Large intestine (tissue), 3 donors: ENCODE data around the gene COL5A1. TPM values are rescaled to one million over a fixed set of nuclear protein-coding genes. Genes with fewer than 3 reads are reported as not detected.

Experiments used
- DNase-seq, 2 donors: peaks; one replicate each; pipeline versions ENCODE4 v3.0.0 to v3.0.0-alpha.2; 2013
- H3K27ac ChIP-seq: one replicate; pipeline ENCODE4 v1.5.1; 2013; ENCODE audit warnings: low read length
- H3K27me3 ChIP-seq: 2 replicates; pipeline ENCODE4 v1.6.1; 2013; ENCODE audit warnings: low read length; ENCODE audit not compliant: control insufficient read depth, insufficient read depth
- H3K36me3 ChIP-seq: 2 replicates; pipeline ENCODE4 v1.6.1; 2013; ENCODE audit warnings: low read length; ENCODE audit not compliant: control insufficient read depth, insufficient read depth
- H3K4me1 ChIP-seq: one replicate; pipeline ENCODE4 v1.6.1; 2013; ENCODE audit warnings: low read length; ENCODE audit not compliant: control insufficient read depth, insufficient read depth
- H3K4me3 ChIP-seq: one replicate; pipeline ENCODE4 v1.5.1; 2013; ENCODE audit warnings: low read length
- H3K9me3 ChIP-seq: one replicate; pipeline ENCODE4 v1.6.1; 2013; ENCODE audit warnings: mild to moderate bottlenecking, low read depth, low read length, moderate library complexity; ENCODE audit not compliant: control insufficient read depth
- WGBS: methylation state at CpG from one replicate; pipeline ENCODE4 v1.1.5; 2013; ENCODE audit warnings: low lambda C conversion rate; ENCODE audit not compliant: insufficient coverage; 5-methylcytosine and 5-hydroxymethylcytosine counted together
- polyA plus RNA-seq: library from polyadenylated mRNA; unstranded; fragments of 120-200 nt; gene quantifications from one replicate; pipeline ENCODE4 v1.2.1, GENCODE V29; 2013

Gene COL5A1
- polyA plus RNA-seq, 1 donor, result 79.9 TPM

- Histone ChIP-seq H3K27ac (no peak overlapping the region), H3K36me3 (peaks cover 20% of the 10 kb centered on the region), H3K4me1 (no peaks in the 10 kb centered on the region), H3K4me3 (no peak overlapping the region), H3K9me3 (peaks cover 1% of the 10 kb centered on the region), H3K27me3 (no peaks in the 10 kb centered on the region)
- WGBS, result 100% methylated on average over 2 of the region's 14 CpGs
- no peak for DNase-seq
Measured at GRCh38 chr9:134755221-134755907, 113.8 kb downstream of the COL5A1 start.

- Histone ChIP-seq H3K27me3 (no peaks in the 10 kb centered on the region), H3K4me1 (no peaks in the 10 kb centered on the region), H3K4me3 (no peak overlapping the region), H3K36me3 (peaks cover 14% of the 10 kb centered on the region), H3K9me3 (peaks cover 9% of the 10 kb centered on the region), H3K27ac (no peak overlapping the region)
- no CpG with 5 or more reads among the region's 10 CpGs for WGBS
- no peak for DNase-seq
Measured at GRCh38 chr9:134756098-134756497, 114.5 kb downstream of the COL5A1 start.

- H3K4me1 ChIP-seq, result no peaks in the 10 kb centered on the region
- H3K9me3 ChIP-seq, result peaks cover 9% of the 10 kb centered on the region
- peaks cover 23% of the 10 kb centered on the region for H3K36me3 ChIP-seq
- no peak overlapping the region for H3K4me3 ChIP-seq
- no peaks in the 10 kb centered on the region for H3K27me3 ChIP-seq
- no peak overlapping the region for H3K27ac ChIP-seq
- DNase-seq, result no peak
- WGBS, result no CpG with 5 or more reads among the region's 26 CpGs
Measured at GRCh38 chr9:134757216-134757975, 115.8 kb downstream of the COL5A1 start.

- Histone ChIP-seq H3K9me3 (peaks cover 9% of the 10 kb centered on the region), H3K4me3 (no peak overlapping the region), H3K27me3 (no peaks in the 10 kb centered on the region), H3K27ac (no peak overlapping the region), H3K4me1 (no peaks in the 10 kb centered on the region), H3K36me3 (peaks cover 22% of the 10 kb centered on the region)
- 90% methylated on average over 2 of the region's 9 CpGs for WGBS
- DNase-seq, result no peak
Measured at GRCh38 chr9:134758949-134759607, 117.5 kb downstream of the COL5A1 start.

GRCh38 chr9:134759913-134760312 lies 118.3 kb downstream of the COL5A1 start:
- Histone ChIP-seq H3K27me3 (no peaks in the 10 kb centered on the region), H3K36me3 (peaks cover 19% of the 10 kb centered on the region), H3K4me3 (no peak overlapping the region), H3K9me3 (peaks cover 9% of the 10 kb centered on the region), H3K27ac (no peak overlapping the region), H3K4me1 (no peaks in the 10 kb centered on the region)
- DNase-seq, result no peak
- WGBS, result no CpG with 5 or more reads among the region's 8 CpGs

GRCh38 chr9:134760750-134761420 lies 119.3 kb downstream of the COL5A1 start:
- Histone ChIP-seq H3K4me3 (no peak overlapping the region), H3K4me1 (no peaks in the 10 kb centered on the region), H3K27ac (no peak overlapping the region), H3K36me3 (peaks cover 19% of the 10 kb centered on the region), H3K9me3 (peaks cover 9% of the 10 kb centered on the region), H3K27me3 (no peaks in the 10 kb centered on the region)
- DNase-seq, result no peak
- WGBS, result 100% methylated on average over 1 of the region's 18 CpGs

- H3K27me3 ChIP-seq, result no peaks in the 10 kb centered on the region
- no peak for DNase-seq
- WGBS, result no CpG with 5 or more reads among the region's 21 CpGs
- no peaks in the 10 kb centered on the region for H3K4me1 ChIP-seq
- H3K27ac ChIP-seq, result no peak overlapping the region
- peaks cover 20% of the 10 kb centered on the region for H3K36me3 ChIP-seq
- H3K4me3 ChIP-seq, result no peak overlapping the region
- H3K9me3 ChIP-seq, result peaks cover 9% of the 10 kb centered on the region
Measured at GRCh38 chr9:134764473-134765269, 123.1 kb downstream of the COL5A1 start.

GRCh38 chr9:134765785-134766184 lies 124.2 kb downstream of the COL5A1 start:
- Histone ChIP-seq H3K4me1 (no peaks in the 10 kb centered on the region), H3K4me3 (no peak overlapping the region), H3K27me3 (no peaks in the 10 kb centered on the region), H3K9me3 (peaks cover 4% of the 10 kb centered on the region), H3K36me3 (peaks cover 22% of the 10 kb centered on the region), H3K27ac (no peak overlapping the region)
- DNase-seq, result no peak
- no CpG with 5 or more reads among the region's 15 CpGs for WGBS

GRCh38 chr9:134766587-134766986 lies 125.0 kb downstream of the COL5A1 start:
- no CpG with 5 or more reads among the region's 8 CpGs for WGBS

More at GRCh38 chr9:134766587-134766986, 125.0 kb downstream of the COL5A1 start:
- DNase-seq, result no peak
- Histone ChIP-seq H3K9me3 (no peaks in the 10 kb centered on the region), H3K36me3 (peaks cover 17% of the 10 kb centered on the region), H3K27me3 (no peaks in the 10 kb centered on the region), H3K4me1 (no peaks in the 10 kb centered on the region), H3K27ac (no peak overlapping the region), H3K4me3 (no peak overlapping the region)
